Upper lobe of left lung (tissue), 4 donors: ENCODE data around the gene MTHFD2.

Experiments
- CTCF ChIP-seq, 6 experiments: fragments of 450-650 bp in 4 of 6; fragments of 200-600 bp in 2 of 6; sonication (generic) in 2 of 6; IDR thresholded peaks; one replicate each; pipeline ENCODE4 v1.5.1; 2016 to 2019; ENCODE audit warnings: antibody characterized with exemption in 6 of 6
- EP300 ChIP-seq, 4 donors: sonication (generic); formaldehyde crosslinking; IDR thresholded peaks; one replicate each; pipeline ENCODE4 v1.5.1; 2017; ENCODE audit warnings: antibody characterized with exemption in 4 of 4, control low read depth in 2 of 4
- POLR2A ChIP-seq, 4 donors: fragments of 450-650 bp; IDR thresholded peaks; one replicate each; pipeline ENCODE4 v1.5.1; 2016 to 2017; ENCODE audit warnings: antibody characterized with exemption in 4 of 4, mild to moderate bottlenecking in 2 of 4
- POLR2AphosphoS5 ChIP-seq, 2 donors: sonication (generic); formaldehyde crosslinking; IDR thresholded peaks; one replicate each; pipeline ENCODE4 v1.5.1; 2017; ENCODE audit warnings: antibody characterized with exemption in 2 of 2

GRCh38 chr2:74199275-74199701, 873 bp downstream of the MTHFD2 start:
- TF ChIP-seq CTCF (IDR thresholded peaks at IDR 0.05) (no peak), POLR2A (IDR thresholded peaks at IDR 0.05) (no peak), POLR2AphosphoS5 (IDR thresholded peaks at IDR 0.05) (peak in 1 of 2 donors; percentile 14), EP300 (IDR thresholded peaks at IDR 0.05) (no peak)
